GM08714 (cell line): ENCODE data around the gene EME2.

Experiments
- H3K4me3 ChIP-seq: fragments of 200-500 bp; sonication (Bioruptor generic); 2 replicates; pipeline ENCODE4 v1.5.1; 2014; ENCODE audit warnings: mild to moderate bottlenecking, low read length, inconsistent platforms
- ZNF274 ChIP-seq: IDR thresholded peaks from 2 replicates; pipeline ENCODE4 v1.6.1; 2012; ENCODE audit warnings: mild to moderate bottlenecking, low read depth, low read length

EME2 gene

GRCh38 chr16:1816396-1817275 is 44.0 kb downstream of the EME2 start:
- H3K4me3 ChIP-seq, result no peak overlapping the region
- TF ChIP-seq ZNF274, result no peak

GRCh38 chr16:1817276-1817589 is 44.6 kb downstream of the EME2 start:
- TF ChIP-seq ZNF274, result no peak

DNA sequence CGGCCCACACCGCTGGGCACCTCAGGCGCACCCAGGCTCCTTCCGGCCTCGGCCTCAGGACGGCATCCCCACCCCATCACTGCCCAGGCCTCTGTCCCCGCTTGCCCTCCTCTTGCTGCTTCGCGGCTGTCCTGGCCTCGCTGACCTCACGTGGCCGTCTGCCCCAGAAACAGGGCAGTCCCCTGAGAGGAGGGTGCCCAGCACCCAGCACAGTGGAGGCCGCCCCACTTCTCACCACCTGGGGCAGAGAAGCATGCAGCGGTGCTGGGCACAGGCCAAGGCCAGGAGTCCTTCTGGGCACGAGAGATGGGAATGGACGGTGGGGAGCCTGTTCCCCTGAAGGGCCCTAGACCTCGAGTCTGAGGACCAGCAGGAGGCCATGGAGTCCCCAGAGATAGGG is 45.1 kb downstream of the EME2 start:
- H3K4me3 ChIP-seq, result no peak overlapping the region
- no peak for TF ChIP-seq ZNF274

More at GRCh38 chr16:1817276-1817589, 44.6 kb downstream of the EME2 start:
- H3K4me3 ChIP-seq, result no peak overlapping the region

- H3K4me3 ChIP-seq, result no peak overlapping the region
- no peak for TF ChIP-seq ZNF274
These were observed 45.7 kb downstream of the EME2 start for GRCh38 chr16:1818204-1818872.

DNA sequence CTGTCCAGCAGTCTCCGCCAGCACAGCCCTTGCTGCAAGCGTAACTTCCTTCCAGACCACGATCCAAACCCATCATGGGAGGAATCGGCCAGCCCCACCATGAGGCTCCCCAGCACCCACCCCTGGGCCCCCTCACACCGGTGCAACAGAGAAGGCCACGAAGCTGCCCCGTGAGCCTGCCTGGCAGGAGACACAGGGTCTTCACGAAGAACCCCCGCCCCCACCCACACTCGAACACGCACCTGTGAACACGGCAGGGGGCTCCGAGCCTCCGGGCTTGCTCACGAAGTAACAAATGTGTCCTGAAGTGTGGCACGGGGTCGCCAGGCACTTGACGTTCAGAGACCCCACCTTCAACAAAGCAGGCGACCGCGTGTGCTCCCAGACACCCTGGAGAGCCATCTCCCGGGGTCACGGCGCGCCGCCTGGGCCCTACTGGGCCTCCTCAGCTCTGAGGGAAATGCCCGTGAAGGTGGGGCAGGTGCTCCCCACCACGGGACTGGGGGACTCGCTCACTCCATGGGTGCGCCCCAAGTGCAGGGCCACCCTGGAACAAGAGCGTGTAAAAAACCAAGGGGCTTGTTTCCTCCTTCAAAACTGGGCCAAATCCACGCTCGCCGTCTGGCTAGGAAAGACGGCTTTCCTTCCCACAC is 46.4 kb downstream of the EME2 start:
- no peak for TF ChIP-seq ZNF274

GRCh38 chr16:1819611-1820010 is 47.0 kb downstream of the EME2 start:
- no peak overlapping the region for H3K4me3 ChIP-seq
- TF ChIP-seq ZNF274, result no peak

More for the DNA sequence above, 46.4 kb downstream of the EME2 start:
- H3K4me3 ChIP-seq, result no peak overlapping the region

GRCh38 chr16:1820096-1820945 is 47.7 kb downstream of the EME2 start:
- TF ChIP-seq ZNF274, result no peak
- H3K4me3 ChIP-seq, result no peak overlapping the region

GRCh38 chr16:1820946-1821290 is 48.3 kb downstream of the EME2 start:
- no peak for TF ChIP-seq ZNF274
- H3K4me3 ChIP-seq, result no peak overlapping the region

GRCh38 chr16:1821861-1822611 is 49.4 kb downstream of the EME2 start:
- H3K4me3 ChIP-seq, result no peak overlapping the region
- TF ChIP-seq ZNF274, result no peak

DNA sequence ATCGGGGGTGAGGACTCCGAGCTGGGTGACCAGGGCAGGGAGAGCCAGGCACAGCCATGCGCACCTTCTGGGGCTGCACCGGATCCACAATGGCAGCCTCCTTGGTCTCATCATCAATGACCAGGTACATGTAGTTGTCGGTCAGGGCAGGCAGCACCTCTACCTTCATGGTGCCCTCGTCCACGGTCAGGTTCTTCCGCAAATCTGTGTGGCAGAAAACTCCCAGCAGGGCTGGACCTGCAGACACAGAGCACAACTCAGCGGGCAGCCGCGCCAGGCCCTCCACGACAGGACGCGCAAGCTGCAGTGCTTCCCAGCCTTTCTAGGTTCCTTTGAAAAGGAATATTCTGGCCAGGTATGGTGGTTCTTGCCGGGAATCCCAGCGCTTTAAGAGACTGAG is 50.2 kb downstream of the EME2 start:
- TF ChIP-seq ZNF274, result no peak

GRCh38 chr16:1823821-1824220 is 51.2 kb downstream of the EME2 start:
- TF ChIP-seq ZNF274, result no peak
- no peak overlapping the region for H3K4me3 ChIP-seq

More for the DNA sequence above, 50.2 kb downstream of the EME2 start:
- H3K4me3 ChIP-seq, result no peak overlapping the region

DNA sequence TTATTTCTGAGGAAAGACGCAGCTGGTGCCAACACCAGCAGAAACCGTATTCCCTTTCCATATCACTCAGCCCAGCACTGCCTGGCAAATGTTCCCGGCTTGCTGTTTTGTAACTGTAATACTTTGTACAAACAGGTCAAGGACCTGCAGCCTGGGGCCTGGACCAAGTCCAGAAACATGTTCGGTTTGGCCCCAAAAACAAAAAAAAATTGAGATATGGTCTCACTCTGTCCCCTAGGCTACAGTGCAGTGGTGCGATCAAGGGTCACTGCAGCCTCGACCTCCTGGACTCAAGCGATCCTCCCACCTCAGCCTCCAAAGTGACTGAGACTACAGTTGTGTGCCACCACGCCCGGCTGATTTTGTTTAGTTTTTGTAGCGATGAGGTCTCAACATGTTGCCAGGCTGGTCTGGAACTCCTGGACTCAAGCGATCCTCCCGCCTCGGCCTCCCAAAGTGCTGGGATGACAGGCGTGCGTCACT is 52.8 kb downstream of the EME2 start:
- H3K4me3 ChIP-seq, result peak overlapping the region; percentile 95
- TF ChIP-seq ZNF274, result no peak
